ENCODE data around the gene ITGB1BP1.

DNA sequence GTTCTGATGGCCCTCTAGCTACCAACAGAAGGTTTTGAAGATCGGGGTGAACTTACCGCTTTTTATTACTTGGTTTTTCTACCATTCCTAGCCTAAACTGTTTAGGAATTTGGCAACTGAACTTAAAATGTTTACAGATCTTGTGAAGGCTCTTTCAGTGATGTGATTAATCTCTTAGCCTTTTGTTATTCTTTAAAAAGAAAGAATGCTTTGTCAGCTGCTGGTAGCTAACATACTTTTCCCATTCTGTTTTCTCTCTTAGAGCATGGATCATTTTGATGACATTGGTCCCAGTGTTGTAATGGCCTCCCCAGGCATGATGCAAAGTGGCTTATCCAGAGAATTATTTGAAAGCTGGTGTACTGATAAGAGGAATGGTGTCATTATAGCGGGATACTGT lies 18.2 kb upstream of the ITGB1BP1 start:
- TF ChIP-seq, protein P1, sequence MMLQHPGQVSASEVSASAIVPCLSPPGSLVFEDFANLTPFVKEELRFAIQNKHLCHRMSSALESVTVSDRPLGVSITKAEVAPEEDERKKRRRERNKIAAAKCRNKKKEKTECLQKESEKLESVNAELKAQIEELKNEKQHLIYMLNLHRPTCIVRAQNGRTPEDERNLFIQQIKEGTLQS (CRISPR knock-in tag; conservative IDR thresholded peaks at IDR 0.05), result no peak
- TF ChIP-seq ETV6 (CRISPR knock-in tag; IDR thresholded peaks at IDR 0.05) (no peak), ELF4 (CRISPR knock-in tag; IDR thresholded peaks at IDR 0.05; ENCODE audit: low read depth) (no peak), ESRRA (CRISPR knock-in tag; IDR thresholded peaks at IDR 0.05; ENCODE audit: borderline replicate concordance) (no peak), CTCF (IDR thresholded peaks at IDR 0.05) (no peak), JUN (CRISPR knock-in tag; IDR thresholded peaks at IDR 0.05) (no peak), HMGXB4 (CRISPR knock-in tag; IDR thresholded peaks at IDR 0.05) (no peak), SP1 (CRISPR knock-in tag; conservative IDR thresholded peaks at IDR 0.05) (no peak), ZNF121 (CRISPR knock-in tag; IDR thresholded peaks at IDR 0.05) (no peak)
- TF ChIP-seq, protein P2, sequence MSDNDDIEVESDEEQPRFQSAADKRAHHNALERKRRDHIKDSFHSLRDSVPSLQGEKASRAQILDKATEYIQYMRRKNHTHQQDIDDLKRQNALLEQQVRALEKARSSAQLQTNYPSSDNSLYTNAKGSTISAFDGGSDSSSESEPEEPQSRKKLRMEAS (CRISPR knock-in tag; IDR thresholded peaks at IDR 0.05), result no peak
